ES-I3 (cell line): ENCODE measurements around the gene VPS25.

Experiments
- H3K36me3 ChIP-seq: 2 replicates; pipeline ENCODE4 v1.6.1; 2013; ENCODE audit warnings: mild to moderate bottlenecking, low read length, control low read depth, moderate library complexity; ENCODE audit not compliant: insufficient read depth
- H3K4me1 ChIP-seq: 2 replicates; pipeline ENCODE4 v1.6.1; 2013; ENCODE audit warnings: mild to moderate bottlenecking, control low read depth, low read length; ENCODE audit not compliant: insufficient read depth
- H3K9ac ChIP-seq: 2 replicates; pipeline ENCODE4 v1.6.1; 2013; ENCODE audit warnings: low read depth, mild to moderate bottlenecking, low read length, moderate library complexity
- H3K9me3 ChIP-seq: 2 replicates; pipeline ENCODE4 v1.6.1; 2013; ENCODE audit warnings: mild to moderate bottlenecking, low read length, moderate library complexity; ENCODE audit not compliant: control insufficient read depth, insufficient read depth

VPS25 gene

GRCh38 chr17:42797067-42798007, 24.1 kb downstream of the VPS25 start:
- Histone ChIP-seq H3K4me1 (0 out of 2 replicates have a peak, but pooled peaks cover 5% of the 10 kb centered on the region), H3K9me3 (no peaks in the 10 kb centered on the region), H3K9ac (peak overlapping the region; percentile 92), H3K36me3 (no peaks in the 10 kb centered on the region)

- no peaks in the 10 kb centered on the region for H3K9me3 ChIP-seq
- 0 out of 2 replicates have a peak, but pooled peaks cover 5% of the 10 kb centered on the region for H3K4me1 ChIP-seq
- no peaks in the 10 kb centered on the region for H3K36me3 ChIP-seq
- peak overlapping the region; percentile 92 for H3K9ac ChIP-seq
These were observed 24.7 kb downstream of the VPS25 start for GRCh38 chr17:42798011-42798382.

DNA sequence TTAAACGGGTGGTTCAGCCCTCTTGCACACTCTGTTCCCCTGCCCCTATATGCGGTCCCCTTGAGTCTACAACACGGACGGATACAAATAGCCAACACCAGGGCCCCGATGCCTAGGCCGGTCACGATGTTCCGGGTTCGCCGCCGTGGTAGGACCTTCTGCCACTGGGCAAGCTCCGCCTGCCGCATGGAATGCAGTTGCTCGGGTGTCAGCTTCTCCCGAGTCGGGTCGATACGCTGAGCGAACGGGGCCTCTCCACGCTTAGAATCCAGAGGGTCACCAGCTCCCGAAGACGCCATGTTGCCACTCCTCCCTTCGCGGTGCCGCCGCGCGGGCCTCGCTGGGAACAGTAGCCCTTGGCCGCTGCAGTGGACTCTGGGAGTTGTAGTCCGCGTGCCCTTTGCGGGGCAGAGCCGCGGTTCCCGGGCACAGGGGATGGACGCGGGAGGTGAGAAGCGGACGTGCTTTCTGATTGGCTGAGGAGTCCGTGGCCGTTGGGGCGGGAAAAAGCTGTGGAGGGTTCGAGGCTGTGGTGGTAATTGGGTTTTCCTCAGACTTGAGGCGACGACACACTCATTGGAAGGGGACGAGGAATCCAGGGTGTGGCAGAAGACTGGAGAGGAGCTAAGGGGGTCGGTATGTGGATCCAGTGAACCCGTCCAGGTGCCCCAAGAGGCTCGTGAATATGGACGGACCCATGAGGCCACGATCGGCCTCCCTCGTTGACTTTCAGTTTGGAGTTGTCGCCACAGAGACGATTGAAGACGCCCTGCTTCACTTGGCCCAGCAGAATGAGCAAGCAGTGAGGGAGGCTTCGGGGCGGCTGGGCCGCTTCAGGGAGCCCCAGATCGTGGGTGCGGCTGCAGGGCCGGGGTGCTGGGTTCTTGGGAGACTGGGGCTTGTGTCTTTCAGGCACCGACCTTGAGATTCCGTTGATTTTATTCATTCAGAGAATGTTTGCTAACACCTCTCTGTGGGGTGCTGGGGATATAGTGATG, 25.4 kb downstream of the VPS25 start, which contains the start of the genes CNTD1 and COA3:
CNTD1 (plus strand) TSS at position 479 of the 998 bp plus-strand sequence; CDS start at position 686, 207 bp downstream.
COA3 (minus strand) TSS at position 322 of the 998 bp plus-strand sequence; CDS start at position 299, 23 bp downstream.
- Histone ChIP-seq H3K36me3 (no peaks in the 10 kb centered on the region), H3K9me3 (no peaks in the 10 kb centered on the region), H3K4me1 (0 out of 2 replicates have a peak, but pooled peaks cover 5% of the 10 kb centered on the region), H3K9ac (peak within 1 kb of the TSS; percentile 92)

DNA sequence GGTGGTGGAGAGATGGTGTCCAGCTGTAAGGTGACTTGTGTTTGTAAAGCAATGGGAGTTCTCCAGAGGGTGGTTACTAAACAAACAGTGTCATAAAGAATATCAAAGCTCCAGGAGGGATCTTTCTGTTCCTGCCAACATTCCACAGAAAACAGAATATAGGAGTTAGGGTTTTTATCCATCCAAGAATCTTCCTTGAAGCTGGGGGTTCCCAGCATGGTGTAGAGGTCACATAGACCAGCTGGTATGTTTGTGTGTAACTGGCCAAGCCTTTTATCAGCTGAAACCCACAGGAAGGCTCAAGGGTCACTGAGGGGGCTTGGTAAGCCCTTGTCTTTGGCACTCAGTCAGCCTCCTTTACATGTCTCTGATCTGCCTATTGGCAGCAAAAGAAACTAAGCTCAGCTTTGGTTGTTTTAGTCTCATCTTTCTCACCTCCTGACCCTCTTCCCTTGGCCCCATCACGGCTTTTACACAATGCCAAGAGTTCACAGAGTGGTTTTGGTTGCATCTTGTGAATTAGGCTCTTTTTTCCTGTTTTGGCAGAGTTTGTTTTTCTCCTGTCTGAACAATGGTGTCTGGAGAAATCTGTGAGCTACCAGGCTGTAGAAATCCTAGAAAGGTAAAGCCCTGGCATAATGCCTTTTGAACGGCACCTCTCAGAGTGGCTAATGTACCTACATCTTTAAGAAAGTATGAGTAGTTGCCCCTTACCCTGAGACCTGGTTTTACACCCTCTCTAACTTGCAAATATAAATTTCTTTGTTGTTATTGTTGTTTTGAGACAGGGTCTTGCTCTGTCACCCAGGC, 30.0 kb downstream of the VPS25 start:
- Histone ChIP-seq H3K9ac (no peak overlapping the region), H3K9me3 (no peaks in the 10 kb centered on the region), H3K4me1 (no peaks in the 10 kb centered on the region), H3K36me3 (no peaks in the 10 kb centered on the region)

DNA sequence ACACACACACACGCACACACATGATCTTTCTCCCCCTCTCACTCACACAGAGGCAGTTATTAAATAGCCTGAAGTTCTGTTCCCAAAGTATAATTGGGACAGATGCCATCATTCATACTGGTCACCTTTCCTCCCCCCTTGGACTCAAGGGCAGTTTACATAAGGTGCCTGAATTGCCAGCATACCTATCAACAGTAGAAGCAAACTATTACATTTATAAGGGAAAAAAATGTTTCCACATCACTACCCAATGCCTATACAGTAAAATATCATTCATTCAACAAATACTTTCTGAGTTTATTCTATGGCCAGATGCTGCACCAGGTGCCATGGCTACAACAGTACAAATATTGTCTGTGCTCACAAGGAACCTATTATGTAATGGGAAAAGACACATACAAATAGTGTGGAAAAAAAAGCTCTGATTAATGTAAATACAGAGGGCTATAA, 31.7 kb downstream of the VPS25 start:
- H3K9ac ChIP-seq, result no peak overlapping the region
- no peaks in the 10 kb centered on the region for H3K36me3 ChIP-seq
- no peaks in the 10 kb centered on the region for H3K4me1 ChIP-seq
- H3K9me3 ChIP-seq, result no peaks in the 10 kb centered on the region

- Histone ChIP-seq H3K4me1 (no peaks in the 10 kb centered on the region), H3K9me3 (no peaks in the 10 kb centered on the region), H3K9ac (no peak overlapping the region), H3K36me3 (peaks cover 5% of the 10 kb centered on the region; the same call in 1 of the 2 replicates)
These were observed 33.0 kb downstream of the VPS25 start for GRCh38 chr17:42806249-42806648.

- Histone ChIP-seq H3K36me3 (peaks cover 10% of the 10 kb centered on the region), H3K4me1 (no peaks in the 10 kb centered on the region), H3K9ac (no peak overlapping the region), H3K9me3 (no peaks in the 10 kb centered on the region)
These were observed 36.0 kb downstream of the VPS25 start for GRCh38 chr17:42809250-42809649.

GRCh38 chr17:42814633-42815399, 41.6 kb downstream of the VPS25 start:
- Histone ChIP-seq H3K36me3 (peaks cover 56% of the 10 kb centered on the region), H3K9me3 (no peaks in the 10 kb centered on the region), H3K9ac (no peak overlapping the region), H3K4me1 (no peaks in the 10 kb centered on the region)

- H3K4me1 ChIP-seq, result no peaks in the 10 kb centered on the region
- H3K36me3 ChIP-seq, result peaks cover 61% of the 10 kb centered on the region
- no peaks in the 10 kb centered on the region for H3K9me3 ChIP-seq
- H3K9ac ChIP-seq, result no peak overlapping the region
These were observed 44.6 kb downstream of the VPS25 start for GRCh38 chr17:42817866-42818265.

GRCh38 chr17:42818379-42818778, 45.1 kb downstream of the VPS25 start:
- no peaks in the 10 kb centered on the region for H3K9me3 ChIP-seq
- peaks cover 61% of the 10 kb centered on the region for H3K36me3 ChIP-seq
- no peak overlapping the region for H3K9ac ChIP-seq
- H3K4me1 ChIP-seq, result no peaks in the 10 kb centered on the region

- no peaks in the 10 kb centered on the region for H3K4me1 ChIP-seq
- H3K9me3 ChIP-seq, result no peaks in the 10 kb centered on the region
- H3K9ac ChIP-seq, result no peak overlapping the region
- H3K36me3 ChIP-seq, result peaks cover 48% of the 10 kb centered on the region
These were observed 46.8 kb downstream of the VPS25 start for GRCh38 chr17:42819939-42820535.

DNA sequence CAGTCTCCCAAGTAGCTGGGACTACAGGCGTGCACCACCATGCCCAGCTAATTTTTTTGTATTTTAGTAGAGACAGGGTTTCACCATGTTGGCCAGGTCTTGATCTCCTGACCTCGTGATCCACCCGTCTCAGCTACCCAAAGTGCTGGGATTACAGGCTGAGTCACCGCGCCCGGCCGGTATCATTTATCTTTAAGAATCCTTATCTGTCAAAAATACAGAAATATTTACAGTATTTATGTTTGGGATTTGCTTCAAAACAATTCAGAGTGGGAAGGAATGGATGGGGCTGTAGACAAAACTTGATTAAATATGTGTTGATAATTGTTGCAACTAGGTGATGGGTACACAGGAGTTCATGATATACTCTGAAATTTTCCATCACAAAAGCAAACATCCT, 47.9 kb downstream of the VPS25 start:
- Histone ChIP-seq H3K9ac (no peak overlapping the region), H3K4me1 (no peaks in the 10 kb centered on the region), H3K9me3 (no peaks in the 10 kb centered on the region), H3K36me3 (peaks cover 38% of the 10 kb centered on the region)

DNA sequence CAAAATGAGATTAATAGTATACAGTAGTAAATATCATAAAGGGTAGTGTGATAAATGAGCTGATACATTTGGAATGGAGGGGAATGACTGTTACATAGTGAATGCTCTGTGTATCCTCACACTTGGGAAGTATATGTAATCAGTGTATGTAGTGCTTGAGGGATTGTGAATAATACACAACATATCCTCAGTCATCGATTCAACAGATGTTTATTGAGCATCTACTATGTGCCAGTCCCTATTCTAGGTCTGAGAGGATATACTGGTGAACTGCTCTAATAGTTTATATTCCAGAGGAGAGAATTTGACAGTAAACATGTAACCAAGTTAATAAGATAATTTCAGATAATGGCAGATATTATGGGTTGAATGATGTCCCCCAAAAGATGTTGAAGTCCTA, 54.2 kb downstream of the VPS25 start:
- Histone ChIP-seq H3K9ac (no peak overlapping the region), H3K36me3 (no peaks in the 10 kb centered on the region), H3K4me1 (no peaks in the 10 kb centered on the region), H3K9me3 (no peaks in the 10 kb centered on the region)
